Motor neuron (in vitro differentiated cells): ENCODE results near the gene TTC19. TPM values are rescaled to one million over a fixed set of nuclear protein-coding genes. Genes with fewer than 3 reads are reported as not detected.

Experiments used
- ATAC-seq, 8 experiments: fragments of 200-7000 bp; cut with Tn5 transposase; replicated peaks in 6 of 8; 2 replicates each; pipeline ENCODE4 v1.8.0; 2021; ENCODE audit warnings: mild to moderate bottlenecking in 8 of 8, moderate library complexity in 8 of 8
- H3K27ac ChIP-seq, 2 donors: fragments of 250-450 bp; sonication (Bioruptor Pico); 2 replicates each; pipeline ENCODE4 v1.9.0; 2021; ENCODE audit warnings: antibody characterized with exemption in 2 of 2, mild to moderate bottlenecking in 2 of 2, moderate library complexity in 1 of 2
- H3K4me1 ChIP-seq, 2 donors: fragments of 250-450 bp; sonication (Bioruptor Pico); replicated peaks in 1 of 2; 2 replicates each; pipeline ENCODE4 v1.6.1; 2021; ENCODE audit warnings: antibody characterized with exemption in 2 of 2, mild to moderate bottlenecking in 2 of 2, moderate library complexity in 1 of 2
- H3K4me3 ChIP-seq, 5 donors: fragments of 250-450 bp; sonication (Bioruptor Pico); 2 replicates each; pipeline ENCODE4 v1.9.0; 2021; ENCODE audit warnings: antibody characterized with exemption in 5 of 5, mild to moderate bottlenecking in 5 of 5, moderate library complexity in 4 of 5
- WGBS, 10 experiments: fragments of 450-650 bp; shearing (Covaris generic); methylation state at CpG; one replicate each; pipeline ENCODE4 v1.0.0; 2022; 5-methylcytosine and 5-hydroxymethylcytosine counted together
- in situ Hi-C, 9 experiments: fragments of 400-800 bp; cut with MboI; loops; one replicate each; pipeline ENCODE4 v1.15.0; 2021; ENCODE audit warnings: low sequenced_read_pairs in 9 of 9, low pct_unique_long_range_greater_than_20kb in 2 of 9; ENCODE audit not compliant: unreplicated experiment in 9 of 9
- total RNA-seq, 8 experiments: library from RNA; unstranded; fragments of 300-600 nt; gene quantifications; 2 replicates each; pipeline versions ENCODE4 v1.2.3 to v1.2.4, GENCODE V29; 2022

TTC19 gene
- total RNA-seq, 8 experiments from 2014 or later: 27.7 to 68.4 (median 38.8) TPM

- in situ Hi-C loops: loop anchor here in 2 of 9 experiments (25.0 kb wide), 2 partner anchors 144 to 719 kb away; partner anchors contain the start of gene PMP22 (in 1 of the 2)
- no peak overlapping the region for H3K27ac ChIP-seq
- no peak overlapping the region for H3K4me3 ChIP-seq
- no peak for ATAC-seq
- WGBS, 10 experiments: 0 to 100% (median 50%) methylated on average over 1 to 2 of the region's 2 CpGs; no CpG with 5 or more reads in 2 of the 10 experiments
- no peaks in the 10 kb centered on the region for H3K4me1 ChIP-seq
Observed at GRCh38 chr17:15981208-15981607, 18.4 kb upstream of the TTC19 start.

GRCh38 chr17:15981646-15982580 lies 17.7 kb upstream of the TTC19 start:
- H3K4me3 ChIP-seq: no peak overlapping the region
- no peaks in the 10 kb centered on the region for H3K4me1 ChIP-seq
- in situ Hi-C loops: loop anchor here in 2 of 9 experiments (25.0 kb wide), 2 partner anchors 145 to 720 kb away; partner anchors contain the start of gene PMP22 (in 1 of the 2)
- H3K27ac ChIP-seq: no peak overlapping the region
- ATAC-seq: no peak
- WGBS, 10 experiments: 60 to 100% (median 92%) methylated on average over 2 to 5 of the region's 5 CpGs

- no peak for ATAC-seq
- Histone ChIP-seq H3K4me1 (peaks cover 9 to 10% of the 10 kb centered on the region in 2 donors), H3K4me3 (no peak overlapping the region), H3K27ac (no peak overlapping the region)
- WGBS, 10 experiments: 50 to 100% (median 80%) methylated on average over 1 to 6 of the region's 6 CpGs; no CpG with 5 or more reads in 3 of the 10 experiments
- in situ Hi-C loops: loop anchor here in 2 of 9 experiments (25.0 kb wide), 2 partner anchors 159 to 734 kb away; partner anchors contain the start of gene PMP22 (in 1 of the 2)
Observed at GRCh38 chr17:15996322-15996721, 3.3 kb upstream of the TTC19 start.

- Histone ChIP-seq H3K4me3 (peak overlapping the region in 4 of 5 donors; percentile 46 to 73 (median 62)), H3K27ac (no peak overlapping the region), H3K4me1 (peaks cover 9 to 10% of the 10 kb centered on the region in 2 donors)
- ATAC-seq: no peak
- WGBS, 10 experiments: 43 to 100% (median 90%) methylated on average over 1 to 4 of the region's 4 CpGs
- in situ Hi-C loops: loop anchor here in 2 of 9 experiments (25.0 kb wide), 2 partner anchors 161 to 736 kb away; partner anchors contain the start of gene PMP22 (in 1 of the 2)
Observed at GRCh38 chr17:15998031-15998562, 1.5 kb upstream of the TTC19 start.

- in situ Hi-C loops: loop anchor here in 2 of 9 experiments (25.0 kb wide), 2 partner anchors 163 to 738 kb away; partner anchors contain the start of gene PMP22 (in 1 of the 2)
- Histone ChIP-seq H3K4me3 (peak overlapping the region; percentile 46 to 73 (median 59)), H3K4me1 (peaks cover 9 to 10% of the 10 kb centered on the region in 2 donors), H3K27ac (peak overlapping the region; percentile 81 to 91)
- ATAC-seq: peak; percentile 36 to 70 (median 66)
- WGBS, 10 experiments: 0 to 12% (median 5%) methylated on average over 2 to 16 of the region's 64 CpGs
Observed at GRCh38 chr17:15999974-16000827, 577 bp downstream of the TTC19 start.

- in situ Hi-C loops: no loop called here
- peak overlapping the region in 3 of 5 donors; percentile 55 to 73 (median 59) for H3K4me3 ChIP-seq
Observed at GRCh38 chr17:16001226-16001897, 1.7 kb downstream of the TTC19 start.

GRCh38 chr17:16002708-16003260 lies 3.2 kb downstream of the TTC19 start:
- H3K4me3 ChIP-seq: no peak overlapping the region
- WGBS, 10 experiments: 80 to 100% (median 100%) methylated on average over 1 to 2 of the region's 2 CpGs; no CpG with 5 or more reads in 2 of the 10 experiments
- in situ Hi-C loops: no loop called here
- H3K27ac ChIP-seq: no peak overlapping the region
- peaks cover 9 to 10% of the 10 kb centered on the region in 2 donors for H3K4me1 ChIP-seq
- ATAC-seq: no peak

More at GRCh38 chr17:16001226-16001897, 1.7 kb downstream of the TTC19 start:
- no peak for ATAC-seq
- Histone ChIP-seq H3K27ac (no peak overlapping the region), H3K4me1 (peaks cover 9 to 10% of the 10 kb centered on the region in 2 donors)

GRCh38 chr17:16003841-16004240 lies 4.2 kb downstream of the TTC19 start:
- in situ Hi-C loops: no loop called here
- H3K27ac ChIP-seq: no peak overlapping the region
- WGBS, 10 experiments: 83 to 100% (median 100%) methylated on average over 1 of the region's 1 CpG; no CpG with 5 or more reads in 4 of the 10 experiments
- H3K4me1 ChIP-seq: peaks cover 4 to 6% of the 10 kb centered on the region in 2 donors
- no peak for ATAC-seq
- H3K4me3 ChIP-seq: no peak overlapping the region

GRCh38 chr17:16005636-16006035 lies 6.0 kb downstream of the TTC19 start:
- in situ Hi-C loops: no loop called here
- WGBS, 10 experiments: 83 to 100% (median 100%) methylated on average over 1 of the region's 1 CpG; no CpG with 5 or more reads in 3 of the 10 experiments
- no peak overlapping the region for H3K27ac ChIP-seq
- no peak for ATAC-seq
- H3K4me3 ChIP-seq: no peak overlapping the region
- H3K4me1 ChIP-seq: peaks cover 4 to 6% of the 10 kb centered on the region in 2 donors

GRCh38 chr17:16007439-16007838 lies 7.8 kb downstream of the TTC19 start:
- ATAC-seq: no peak
- 90 to 100% (median 100%) methylated on average over 1 to 3 of the region's 3 CpGs for WGBS, 10 experiments
- in situ Hi-C loops: no loop called here

GRCh38 chr17:16013943-16014407 lies 14.4 kb downstream of the TTC19 start:
- H3K4me3 ChIP-seq: no peak overlapping the region
- ATAC-seq: peak in 6 of 8 experiments; percentile 35 to 79 (median 62)
- no peaks in the 10 kb centered on the region for H3K4me1 ChIP-seq
- WGBS, 10 experiments: 0 to 73% (median 41%) methylated on average over 1 to 3 of the region's 3 CpGs; no CpG with 5 or more reads in 1 of the 10 experiments
- in situ Hi-C loops: no loop called here
- no peak overlapping the region for H3K27ac ChIP-seq

More at GRCh38 chr17:16007439-16007838, 7.8 kb downstream of the TTC19 start:
- H3K27ac ChIP-seq: no peak overlapping the region
- H3K4me3 ChIP-seq: no peak overlapping the region
- no peaks in the 10 kb centered on the region for H3K4me1 ChIP-seq
